Natural killer cell (primary cell): ENCODE measurements around the gene TBC1D9B. TPM values are rescaled to one million over a fixed set of nuclear protein-coding genes. Genes with fewer than 3 reads are reported as not detected.
A peak's percentile ranks its signal among the peaks of the same experiment; 100 is the strongest.

Source experiments
- ATAC-seq, 3 donors: fragments of 150-1000 bp in 2 of 3; fragments of 200-7000 bp in 1 of 3; cut with Tn5 transposase; 1 replicate in 1 of 3; 2 replicates in 2 of 3; pipeline ENCODE4 v1.10.0; 2021; ENCODE audit warnings: mild to moderate bottlenecking in 2 of 3, moderate library complexity in 2 of 3
- DNase-seq, 2 donors: peaks; one replicate each; pipeline versions ENCODE4 v3.0.0 to v3.0.0-alpha.2; 2013 to 2021; ENCODE audit warnings: mixed read lengths in 1 of 2
- H3K27ac ChIP-seq: one replicate; pipeline ENCODE4 v1.5.1; 2013; ENCODE audit warnings: mild to moderate bottlenecking, low read length
- H3K27me3 ChIP-seq: one replicate; pipeline ENCODE4 v1.6.1; 2013; ENCODE audit warnings: low read length; ENCODE audit not compliant: control insufficient read depth, insufficient read depth
- H3K36me3 ChIP-seq: one replicate; pipeline ENCODE4 v1.6.1; 2013; ENCODE audit warnings: low read length; ENCODE audit not compliant: control insufficient read depth, insufficient read depth
- H3K4me1 ChIP-seq: one replicate; pipeline ENCODE4 v1.6.1; 2013; ENCODE audit warnings: low read length; ENCODE audit not compliant: control insufficient read depth, insufficient read depth
- H3K4me3 ChIP-seq: one replicate; pipeline ENCODE4 v1.5.1; 2013; ENCODE audit warnings: low read length
- H3K9me3 ChIP-seq: one replicate; pipeline ENCODE4 v1.6.1; 2013; ENCODE audit warnings: low read length; ENCODE audit not compliant: control insufficient read depth, insufficient read depth
- H3K27ac Mint-ChIP-seq, 2 donors: one replicate each; pipeline ENCODE4 v1.8.0; 2022; ENCODE audit warnings: mild to moderate bottlenecking in 2 of 2, mixed read lengths in 2 of 2, moderate library complexity in 1 of 2
- H3K27me3 Mint-ChIP-seq, 2 donors: one replicate each; pipeline ENCODE4 v1.8.0; 2022; ENCODE audit warnings: low read depth in 2 of 2, mixed read lengths in 2 of 2
- H3K36me3 Mint-ChIP-seq: one replicate; pipeline ENCODE4 v1.8.0; 2022; ENCODE audit warnings: mixed read lengths
- H3K4me1 Mint-ChIP-seq, 2 donors: one replicate each; pipeline ENCODE4 v1.8.0; 2022; ENCODE audit warnings: mixed read lengths in 2 of 2
- H3K4me3 Mint-ChIP-seq: one replicate; pipeline ENCODE4 v1.8.0; 2022; ENCODE audit warnings: mild to moderate bottlenecking, moderate library complexity, mixed read lengths
- H3K9me3 Mint-ChIP-seq, 2 donors: one replicate each; pipeline ENCODE4 v1.8.0; 2022; ENCODE audit warnings: mixed read lengths in 2 of 2
- CTCF ChIP-seq: fragments of 200-600 bp; IDR thresholded peaks from one replicate; pipeline ENCODE4 v1.8.0; 2022; ENCODE audit warnings: antibody characterized with exemption
- WGBS: methylation state at CpG from one replicate; pipeline ENCODE4 v1.1.7; 2013; ENCODE audit warnings: missing lambda C conversion rate; ENCODE audit not compliant: insufficient coverage; 5-methylcytosine and 5-hydroxymethylcytosine counted together
- intact Hi-C: fragments of 100-400 bp; cut with micrococcal nuclease; formaldehyde crosslinking; loops from one replicate; pipeline ENCODE4 v1.14.2; 2022
- total RNA-seq, 4 donors: library from RNA; stranded (reverse); fragments of 120-200 nt in 1 of 4; gene quantifications; one replicate each; pipeline versions ENCODE4 v1.2.3 to v1.2.4, GENCODE V29; 2013 to 2022

Gene TBC1D9B
- total RNA-seq, 3 donors from 2014 or later (not counting 1 experiment from before 2014, with no cell fraction given) = 102 to 115 (median 113) TPM

GRCh38 chr5:179869641-179870402 is 37.9 kb downstream of the TBC1D9B start:
- Mint-ChIP-seq H3K27ac (no peak overlapping the region), H3K9me3 (no peaks in the 10 kb centered on the region), H3K27me3 (no peaks in the 10 kb centered on the region), H3K4me1 (no peaks in the 10 kb centered on the region), H3K36me3 (no peaks in the 10 kb centered on the region), H3K4me3 (no peak overlapping the region)
- intact Hi-C loops = no loop called here
- no peak overlapping the region for H3K27ac ChIP-seq
- 95% methylated on average over 16 of the region's 16 CpGs for WGBS
- no peaks in the 10 kb centered on the region for H3K27me3 ChIP-seq
- no peaks in the 10 kb centered on the region for H3K9me3 ChIP-seq
- no peak overlapping the region for H3K4me3 ChIP-seq
- H3K36me3 ChIP-seq = peaks cover 30% of the 10 kb centered on the region
- TF ChIP-seq CTCF = no peak
- no peak for ATAC-seq
- no peak for DNase-seq
- H3K4me1 ChIP-seq = no peaks in the 10 kb centered on the region

DNA sequence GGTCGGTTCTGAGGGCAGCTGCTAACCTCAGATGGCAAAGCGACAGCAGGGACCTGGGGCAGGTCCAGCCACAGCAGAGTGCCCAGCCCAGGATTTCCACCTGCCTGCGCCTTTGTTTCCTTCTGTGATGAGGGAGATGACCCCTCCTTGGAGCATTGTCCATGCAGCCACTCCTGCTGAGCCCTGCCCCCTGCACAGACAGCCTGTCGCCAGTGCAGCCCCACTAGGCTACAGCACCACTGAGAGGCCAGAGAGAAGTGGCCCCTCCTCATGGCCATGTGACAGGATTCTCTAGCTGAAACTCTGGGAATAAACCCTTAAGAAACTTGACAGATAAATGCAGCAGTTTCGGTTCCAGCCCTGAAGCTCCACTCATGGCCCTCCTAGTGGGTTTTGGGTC is 38.6 kb downstream of the TBC1D9B start:
- Histone ChIP-seq H3K27ac (no peak overlapping the region), H3K27me3 (no peaks in the 10 kb centered on the region), H3K4me1 (no peaks in the 10 kb centered on the region), H3K4me3 (no peak overlapping the region), H3K36me3 (peaks cover 28% of the 10 kb centered on the region), H3K9me3 (no peaks in the 10 kb centered on the region)
- Mint-ChIP-seq H3K36me3 (no peaks in the 10 kb centered on the region), H3K9me3 (no peaks in the 10 kb centered on the region), H3K4me3 (no peak overlapping the region), H3K27me3 (no peaks in the 10 kb centered on the region), H3K4me1 (no peaks in the 10 kb centered on the region), H3K27ac (no peak overlapping the region)
- ATAC-seq (no peak), DNase-seq (no peak)
- intact Hi-C loops = no loop called here
- TF ChIP-seq CTCF = no peak
- WGBS = 93% methylated on average over 5 of the region's 5 CpGs

DNA sequence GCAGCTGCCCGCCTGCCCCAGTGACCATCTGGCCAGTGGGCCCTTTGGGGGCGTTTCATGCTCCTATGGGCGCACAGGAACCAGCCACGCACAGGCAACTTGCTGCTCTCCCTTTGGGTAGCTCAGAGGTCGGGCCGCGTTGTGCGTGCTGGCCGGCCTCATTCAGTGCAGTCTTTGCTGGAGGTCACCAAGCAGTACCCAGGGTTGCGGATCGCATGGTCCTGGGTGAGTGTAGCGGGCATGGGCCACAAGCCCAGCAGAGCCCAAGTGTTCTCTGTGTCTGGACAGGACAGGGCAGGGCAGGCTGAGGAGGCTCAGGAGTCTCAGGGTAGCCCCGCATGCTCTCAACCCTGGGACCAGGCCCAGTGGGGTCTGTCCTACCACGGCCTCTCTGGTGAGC is 39.2 kb downstream of the TBC1D9B start:
- H3K27me3 ChIP-seq = no peaks in the 10 kb centered on the region
- no peak overlapping the region for H3K4me3 ChIP-seq
- ATAC-seq (no peak), DNase-seq (no peak)
- H3K9me3 ChIP-seq = no peaks in the 10 kb centered on the region
- no peaks in the 10 kb centered on the region for H3K9me3 Mint-ChIP-seq
- no peak for TF ChIP-seq CTCF
- intact Hi-C loops = no loop called here
- H3K4me3 Mint-ChIP-seq = no peak overlapping the region
- H3K4me1 ChIP-seq = no peaks in the 10 kb centered on the region
- H3K27me3 Mint-ChIP-seq = no peaks in the 10 kb centered on the region
- WGBS = 97% methylated on average over 14 of the region's 14 CpGs
- H3K4me1 Mint-ChIP-seq = no peaks in the 10 kb centered on the region
- peak overlapping the region in 1 of 2 donors; percentile 29 for H3K27ac Mint-ChIP-seq
- no peaks in the 10 kb centered on the region for H3K36me3 Mint-ChIP-seq
- no peak overlapping the region for H3K27ac ChIP-seq
- H3K36me3 ChIP-seq = peaks cover 28% of the 10 kb centered on the region

- H3K36me3 ChIP-seq = peaks cover 28% of the 10 kb centered on the region
- no peaks in the 10 kb centered on the region for H3K9me3 ChIP-seq
- no peak for DNase-seq
- H3K27me3 ChIP-seq = no peaks in the 10 kb centered on the region
- ATAC-seq = no peak
- no peaks in the 10 kb centered on the region for H3K36me3 Mint-ChIP-seq
- no peaks in the 10 kb centered on the region for H3K27me3 Mint-ChIP-seq
- H3K4me1 ChIP-seq = no peaks in the 10 kb centered on the region
- H3K4me3 Mint-ChIP-seq = no peak overlapping the region
- no peak for TF ChIP-seq CTCF
- H3K9me3 Mint-ChIP-seq = no peaks in the 10 kb centered on the region
- H3K27ac ChIP-seq = no peak overlapping the region
- intact Hi-C loops = no loop called here
- no peak overlapping the region for H3K4me3 ChIP-seq
- H3K4me1 Mint-ChIP-seq = no peaks in the 10 kb centered on the region
- 95% methylated on average over 11 of the region's 11 CpGs for WGBS
- H3K27ac Mint-ChIP-seq = peak overlapping the region in 1 of 2 donors; percentile 71
Measured at GRCh38 chr5:179867476-179867875, 40.2 kb downstream of the TBC1D9B start.
